Activated T-cell treated with anti-CD3 and anti-CD28 coated beads, Interleukin-2, amount 50 U/mL, for 72 hours (primary cell): ENCODE results near the gene PGLYRP4. TPM values are rescaled to one million over a fixed set of nuclear protein-coding genes. Genes with fewer than 3 reads are reported as not detected.

ENCODE experiments used
- ATAC-seq, 2 donors: fragments of 150-1000 bp; cut with Tn5 transposase; replicated peaks in 1 of 2; 2 replicates each; pipeline ENCODE4 v1.10.0; 2021; ENCODE audit warnings: moderate library complexity in 2 of 2, mild to moderate bottlenecking in 1 of 2
- DNase-seq, 2 donors: peaks; one replicate each; pipeline ENCODE4 v3.0.0; 2021 to 2022; ENCODE audit warnings: mixed read lengths in 1 of 2
- H3K27ac Mint-ChIP-seq: one replicate; pipeline ENCODE4 v1.8.0; 2022; ENCODE audit warnings: mild to moderate bottlenecking, moderate library complexity, mixed read lengths
- H3K27me3 Mint-ChIP-seq: one replicate; pipeline ENCODE4 v1.8.0; 2022; ENCODE audit warnings: low read depth, mixed read lengths
- H3K36me3 Mint-ChIP-seq, 2 donors: one replicate each; pipeline ENCODE4 v1.8.0; 2022; ENCODE audit warnings: mixed read lengths in 2 of 2, mild to moderate bottlenecking in 1 of 2; ENCODE audit not compliant: insufficient read depth in 2 of 2
- H3K4me1 Mint-ChIP-seq: one replicate; pipeline ENCODE4 v1.8.0; 2022; ENCODE audit warnings: low read depth, mixed read lengths
- H3K4me3 Mint-ChIP-seq, 2 donors: one replicate each; pipeline ENCODE4 v1.8.0; 2022; ENCODE audit warnings: mild to moderate bottlenecking in 2 of 2, mixed read lengths in 2 of 2, moderate library complexity in 2 of 2
- H3K9me3 Mint-ChIP-seq, 2 donors: one replicate each; pipeline ENCODE4 v1.8.0; 2022; ENCODE audit warnings: mixed read lengths in 2 of 2
- total RNA-seq, 2 donors: library from RNA; stranded (reverse); gene quantifications; one replicate each; pipeline ENCODE4 v1.2.3, GENCODE V29; 2022

Gene PGLYRP4
- total RNA-seq, 2 donors from 2014 or later = 0.21 to 0.29 TPM

DNA sequence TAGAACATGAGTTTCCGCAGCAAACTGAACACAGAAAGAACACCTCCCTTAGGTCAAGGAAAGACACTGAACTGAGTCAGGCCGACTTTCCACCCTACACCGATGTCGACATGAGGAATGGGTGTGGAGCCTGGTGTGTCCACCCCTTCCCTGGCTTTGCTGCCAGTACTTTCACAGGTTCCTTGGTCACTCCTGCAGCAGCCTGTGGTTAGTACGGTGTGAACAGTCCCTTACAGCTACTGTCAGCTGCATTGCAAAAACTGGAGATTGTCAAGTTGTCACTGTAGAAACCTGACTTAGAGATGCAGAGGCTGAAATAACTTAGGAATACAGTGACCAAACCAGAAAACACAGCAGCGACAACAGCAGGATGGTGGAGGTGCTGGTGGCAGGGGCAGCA is 43.0 kb downstream of the PGLYRP4 start:
- H3K4me3 Mint-ChIP-seq = no peak overlapping the region
- no peaks in the 10 kb centered on the region for H3K36me3 Mint-ChIP-seq
- no peaks in the 10 kb centered on the region for H3K4me1 Mint-ChIP-seq
- H3K9me3 Mint-ChIP-seq = no peaks in the 10 kb centered on the region
- no peaks in the 10 kb centered on the region for H3K27me3 Mint-ChIP-seq
- no peak for ATAC-seq
- no peak overlapping the region for H3K27ac Mint-ChIP-seq
- DNase-seq = no peak

DNA sequence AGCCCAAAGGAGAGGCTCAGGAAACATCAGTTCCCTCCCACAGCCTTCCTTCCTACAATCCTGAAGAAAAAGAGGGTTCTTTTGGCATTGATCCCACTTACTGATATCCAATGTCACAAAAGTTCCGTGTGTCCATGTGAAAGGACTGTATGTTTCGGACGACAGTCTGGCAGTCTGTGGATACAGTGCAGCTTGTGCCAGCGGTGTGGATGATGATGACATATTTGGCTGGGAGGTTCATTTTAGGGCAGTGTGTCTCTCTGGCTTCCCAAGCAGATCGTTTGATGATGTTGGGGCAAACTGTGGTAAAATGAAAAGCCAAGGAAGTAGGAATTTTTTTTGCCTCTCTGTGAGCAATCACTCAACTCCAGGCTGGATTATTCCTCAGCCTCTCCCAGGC is 46.3 kb downstream of the PGLYRP4 start:
- no peaks in the 10 kb centered on the region for H3K4me1 Mint-ChIP-seq

DNA sequence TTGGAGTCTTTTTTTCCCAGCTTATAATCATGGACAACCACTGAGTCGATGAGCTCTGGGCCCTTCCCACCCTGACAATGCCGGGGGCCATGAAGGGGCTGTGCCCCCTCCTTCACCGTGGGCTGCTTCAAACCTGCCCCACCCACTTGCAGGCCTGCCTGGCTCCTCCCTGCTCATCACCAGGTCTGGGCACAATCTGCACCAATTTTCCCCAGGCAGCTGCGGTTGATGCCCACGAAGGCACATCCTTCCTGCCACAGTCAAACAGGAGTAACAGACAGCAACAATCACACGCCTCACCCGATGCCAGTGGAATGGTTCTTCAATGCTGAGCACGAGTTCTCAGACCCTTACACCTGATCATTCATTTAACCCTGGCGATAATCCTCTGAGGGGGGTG is 54.8 kb downstream of the PGLYRP4 start:
- DNase-seq (no peak), ATAC-seq (no peak)
- H3K27ac Mint-ChIP-seq = no peak overlapping the region
- H3K27me3 Mint-ChIP-seq = peaks cover 21% of the 10 kb centered on the region
- no peak overlapping the region for H3K4me3 Mint-ChIP-seq
- H3K4me1 Mint-ChIP-seq = peaks cover 28% of the 10 kb centered on the region
- H3K36me3 Mint-ChIP-seq = no peaks in the 10 kb centered on the region
- no peaks in the 10 kb centered on the region for H3K9me3 Mint-ChIP-seq

More for the DNA sequence above, 46.3 kb downstream of the PGLYRP4 start:
- no peak for ATAC-seq
- no peak for DNase-seq
- Mint-ChIP-seq H3K4me3 (no peak overlapping the region), H3K9me3 (no peaks in the 10 kb centered on the region), H3K36me3 (no peaks in the 10 kb centered on the region), H3K27me3 (no peaks in the 10 kb centered on the region), H3K27ac (no peak overlapping the region)

DNA sequence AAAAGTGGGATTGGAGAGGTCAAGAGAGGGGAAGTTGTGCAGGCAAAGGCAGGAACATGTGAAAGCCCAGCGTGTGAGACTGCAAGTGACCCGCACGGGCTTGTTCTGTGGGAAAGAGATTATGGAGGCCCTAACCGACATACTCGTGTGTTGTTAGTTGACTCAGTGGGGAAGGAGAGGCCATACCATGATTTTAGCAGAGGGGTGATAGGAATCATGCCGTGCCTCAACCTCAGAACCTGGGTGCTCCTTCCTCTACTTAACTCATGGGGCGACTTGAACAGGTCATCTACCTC is 55.2 kb downstream of the PGLYRP4 start:
- H3K27ac Mint-ChIP-seq = no peak overlapping the region
- no peak for DNase-seq
- no peak for ATAC-seq
- H3K27me3 Mint-ChIP-seq = peaks cover 21% of the 10 kb centered on the region
- H3K4me1 Mint-ChIP-seq = peaks cover 28% of the 10 kb centered on the region
- H3K9me3 Mint-ChIP-seq = no peaks in the 10 kb centered on the region
- no peaks in the 10 kb centered on the region for H3K36me3 Mint-ChIP-seq
- H3K4me3 Mint-ChIP-seq = no peak overlapping the region

DNA sequence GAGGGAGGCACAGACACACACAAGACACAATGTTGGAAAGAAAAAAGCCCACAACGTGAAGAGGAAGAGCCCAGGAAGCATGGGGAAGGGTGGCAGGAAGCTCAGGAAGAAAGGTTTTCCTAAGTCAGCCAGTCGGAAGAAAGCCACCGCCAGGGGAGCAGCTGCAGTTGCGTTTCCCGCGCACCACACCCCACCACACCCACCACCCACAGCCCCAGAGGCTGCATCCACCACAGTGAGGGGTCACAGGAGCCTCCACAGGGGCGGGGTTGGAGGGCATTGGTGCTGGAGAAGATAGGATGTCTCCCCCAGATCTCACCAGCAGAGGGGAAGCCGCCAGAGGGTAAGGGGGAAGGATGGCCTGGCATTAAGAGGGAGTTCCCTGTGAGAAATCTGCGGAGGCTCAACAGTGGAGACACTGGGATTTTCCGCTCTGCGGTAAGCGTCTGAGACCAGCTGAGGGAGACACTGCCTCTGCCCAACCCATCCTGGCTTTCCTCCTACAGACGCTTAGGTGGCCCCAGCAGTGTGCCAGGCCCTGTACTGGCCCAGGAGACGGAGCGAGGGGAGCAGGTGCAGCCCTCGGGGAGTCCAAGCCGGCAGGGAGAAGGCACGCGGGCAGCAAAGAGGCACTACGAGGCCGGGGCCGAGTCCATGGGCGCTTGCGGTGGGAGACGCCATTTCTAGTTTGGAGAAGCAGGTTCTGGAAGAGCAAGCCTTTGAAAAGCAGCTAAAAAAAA is 55.7 kb downstream of the PGLYRP4 start:
- no peak for DNase-seq
- H3K27ac Mint-ChIP-seq = no peak overlapping the region
- no peaks in the 10 kb centered on the region for H3K36me3 Mint-ChIP-seq
- peaks cover 21% of the 10 kb centered on the region for H3K27me3 Mint-ChIP-seq
- peaks cover 28% of the 10 kb centered on the region for H3K4me1 Mint-ChIP-seq
- H3K4me3 Mint-ChIP-seq = no peak overlapping the region
- ATAC-seq = no peak
- H3K9me3 Mint-ChIP-seq = no peaks in the 10 kb centered on the region

- peaks cover 21% of the 10 kb centered on the region for H3K27me3 Mint-ChIP-seq
- DNase-seq (no peak), ATAC-seq (no peak)
- H3K4me1 Mint-ChIP-seq = peaks cover 28% of the 10 kb centered on the region
- no peaks in the 10 kb centered on the region for H3K36me3 Mint-ChIP-seq
- H3K9me3 Mint-ChIP-seq = no peaks in the 10 kb centered on the region
- H3K27ac Mint-ChIP-seq = no peak overlapping the region
- H3K4me3 Mint-ChIP-seq = no peak overlapping the region
These were observed 56.5 kb downstream of the PGLYRP4 start for GRCh38 chr1:153292185-153292584.

GRCh38 chr1:153291514-153291913 is 57.1 kb downstream of the PGLYRP4 start:
- Mint-ChIP-seq H3K27me3 (peaks cover 21% of the 10 kb centered on the region), H3K9me3 (no peaks in the 10 kb centered on the region), H3K4me3 (peak overlapping the region in 1 of 2 donors; percentile 38), H3K27ac (no peak overlapping the region), H3K4me1 (peaks cover 28% of the 10 kb centered on the region), H3K36me3 (no peaks in the 10 kb centered on the region)
- peak; percentile 14 to 19 for DNase-seq
- peak; percentile 85 to 86 for ATAC-seq

DNA sequence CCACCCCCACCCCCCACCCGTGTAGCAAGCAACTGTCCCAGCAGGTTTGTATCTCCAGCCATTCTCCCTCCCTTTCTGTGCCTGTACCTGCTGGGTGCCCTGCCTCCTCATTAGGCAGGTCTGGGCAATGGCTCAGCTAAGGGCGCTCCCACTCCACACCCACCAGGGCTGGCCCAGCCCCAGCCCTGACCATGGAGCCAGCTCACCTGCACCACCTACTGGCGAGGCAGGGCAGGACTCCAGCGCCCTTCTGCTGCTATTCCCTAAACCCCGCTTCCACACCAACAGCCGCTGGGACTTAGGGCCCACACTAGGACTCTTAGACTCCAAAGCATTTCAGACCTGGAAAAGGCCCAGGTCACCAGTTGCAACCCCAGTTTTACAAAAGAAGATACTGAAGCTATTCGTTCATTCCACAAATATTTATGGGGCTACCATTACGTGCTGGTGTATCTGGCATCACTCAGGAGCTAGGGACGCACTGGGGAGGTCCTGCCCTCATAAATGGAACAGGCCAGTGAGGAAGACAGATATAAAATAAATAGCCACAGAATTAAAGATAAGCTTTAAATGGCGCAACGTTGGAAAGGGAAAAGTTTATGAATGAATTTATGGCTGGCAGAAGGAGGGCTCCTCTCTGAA is 59.9 kb downstream of the PGLYRP4 start:
- no peak overlapping the region for H3K4me3 Mint-ChIP-seq
- H3K27ac Mint-ChIP-seq = no peak overlapping the region
- peaks cover 17% of the 10 kb centered on the region for H3K27me3 Mint-ChIP-seq
- H3K9me3 Mint-ChIP-seq = no peaks in the 10 kb centered on the region
- ATAC-seq (peak in 1 of 2 donors; percentile 37), DNase-seq (peak; percentile 22 to 35)
- peaks cover 21% of the 10 kb centered on the region for H3K4me1 Mint-ChIP-seq
- H3K36me3 Mint-ChIP-seq = no peaks in the 10 kb centered on the region

Other genes starting within 250 kb of the PGLYRP4 start
- gene SPRR2F, start 235.3 kb downstream of the PGLYRP4 start, total RNA-seq = not detected
- gene SPRR2G, start 198.0 kb downstream of the PGLYRP4 start, total RNA-seq = not detected
- gene LELP1, start 145.4 kb downstream of the PGLYRP4 start, total RNA-seq = not detected
- not detected for gene PRR9, start 131.3 kb downstream of the PGLYRP4 start, total RNA-seq
- under 1 TPM in 1 of 2 donors, not detected in 1; 0.46 TPM for gene LORICRIN, start 89.2 kb downstream of the PGLYRP4 start, total RNA-seq
- gene PGLYRP3, start 35.9 kb downstream of the PGLYRP4 start, total RNA-seq = not detected
- not detected for gene S100A9, start 9.0 kb upstream of the PGLYRP4 start, total RNA-seq
- not detected for gene S100A12, start 26.8 kb upstream of the PGLYRP4 start, total RNA-seq
- gene S100A8, start 42.2 kb upstream of the PGLYRP4 start, total RNA-seq = not detected
- not detected for gene S100A7A, start 67.7 kb upstream of the PGLYRP4 start, total RNA-seq
- gene S100A7, start 111.8 kb upstream of the PGLYRP4 start, total RNA-seq = not detected
- 100 to 1,000 TPM; 219 to 358 TPM for gene S100A6, start 187.2 kb upstream of the PGLYRP4 start, total RNA-seq
- gene S100A5, start 192.1 kb upstream of the PGLYRP4 start, total RNA-seq = 1 to 10 TPM; 2.8 to 4.4 TPM
- 100 to 1,000 TPM in 1 of 2 donors, 10 to 100 TPM in 1; 96.1 to 198 TPM for gene S100A4, start 197.0 kb upstream of the PGLYRP4 start, total RNA-seq
- gene S100A3, start 200.4 kb upstream of the PGLYRP4 start, total RNA-seq = not detected
- 1 to 10 TPM; 1.7 to 5.0 TPM for gene S100A2, start 217.0 kb upstream of the PGLYRP4 start, total RNA-seq